HG03097 (cell line): ENCODE measurements around the gene NCCRP1.

Source experiments
- ATAC-seq: cut with Tn5 transposase; IDR thresholded peaks from one replicate; pipeline ENCODE4 v1.9.1; 2021; ENCODE audit not compliant: unreplicated experiment, low FRiP score

The NCCRP1 gene

DNA sequence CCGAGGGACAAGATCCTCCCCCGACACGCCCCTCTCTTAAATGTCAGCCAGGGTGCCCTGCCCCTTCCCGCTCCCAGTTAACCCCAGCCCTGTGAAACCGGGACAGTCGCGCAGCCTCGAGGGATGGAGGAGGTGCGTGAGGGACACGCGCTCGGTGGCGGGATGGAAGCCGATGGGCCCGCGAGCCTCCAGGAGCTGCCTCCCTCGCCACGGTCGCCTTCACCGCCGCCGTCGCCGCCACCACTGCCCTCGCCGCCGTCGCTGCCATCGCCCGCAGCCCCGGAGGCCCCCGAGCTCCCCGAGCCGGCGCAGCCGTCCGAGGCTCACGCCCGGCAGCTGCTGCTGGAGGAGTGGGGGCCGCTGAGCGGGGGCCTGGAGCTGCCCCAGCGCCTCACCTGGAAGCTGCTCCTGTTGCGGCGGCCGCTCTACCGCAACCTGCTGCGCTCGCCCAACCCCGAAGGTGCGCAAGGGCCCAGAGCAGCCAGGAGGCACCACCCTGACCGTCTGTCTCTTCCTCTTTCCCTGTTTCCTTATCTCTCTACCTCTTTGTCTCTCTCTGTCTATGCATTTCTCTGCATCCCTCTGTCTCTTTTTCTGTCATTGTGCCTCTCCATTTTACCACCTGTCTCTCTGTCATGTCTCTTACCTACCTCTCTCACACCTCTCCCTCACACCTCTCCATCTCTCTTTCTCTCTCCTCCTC, at the start of gene NCCRP1:
Gene NCCRP1 (plus strand): TSS at position 105 of the 703 bp plus-strand sequence. CDS start 19 bp downstream, at position 124.
- ATAC-seq, result no peak

DNA sequence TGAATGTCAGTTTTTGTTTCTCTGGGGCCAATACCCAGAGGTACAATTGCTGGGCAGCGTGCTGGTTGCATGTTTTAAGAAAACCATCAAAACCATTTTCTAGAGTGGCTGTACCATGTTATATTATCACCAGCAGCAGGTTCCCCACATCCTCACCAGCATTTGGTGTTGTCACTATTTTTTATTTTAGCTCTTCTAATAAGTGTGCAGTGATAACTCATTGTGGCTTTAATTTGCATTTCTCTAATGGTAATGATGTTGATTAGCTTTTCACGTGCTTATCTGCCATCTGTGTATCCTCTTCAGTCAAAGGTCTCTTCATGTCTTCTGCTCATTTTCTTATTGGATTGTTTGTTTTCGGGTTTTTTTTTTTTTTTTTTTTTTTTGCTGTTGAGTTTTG, 49.3 kb upstream of the NCCRP1 start:
- ATAC-seq, result no peak

GRCh38 chr19:39148939-39149529, 47.7 kb upstream of the NCCRP1 start:
- no peak for ATAC-seq

- no peak for ATAC-seq
Observed at GRCh38 chr19:39150235-39150634, 46.5 kb upstream of the NCCRP1 start.

DNA sequence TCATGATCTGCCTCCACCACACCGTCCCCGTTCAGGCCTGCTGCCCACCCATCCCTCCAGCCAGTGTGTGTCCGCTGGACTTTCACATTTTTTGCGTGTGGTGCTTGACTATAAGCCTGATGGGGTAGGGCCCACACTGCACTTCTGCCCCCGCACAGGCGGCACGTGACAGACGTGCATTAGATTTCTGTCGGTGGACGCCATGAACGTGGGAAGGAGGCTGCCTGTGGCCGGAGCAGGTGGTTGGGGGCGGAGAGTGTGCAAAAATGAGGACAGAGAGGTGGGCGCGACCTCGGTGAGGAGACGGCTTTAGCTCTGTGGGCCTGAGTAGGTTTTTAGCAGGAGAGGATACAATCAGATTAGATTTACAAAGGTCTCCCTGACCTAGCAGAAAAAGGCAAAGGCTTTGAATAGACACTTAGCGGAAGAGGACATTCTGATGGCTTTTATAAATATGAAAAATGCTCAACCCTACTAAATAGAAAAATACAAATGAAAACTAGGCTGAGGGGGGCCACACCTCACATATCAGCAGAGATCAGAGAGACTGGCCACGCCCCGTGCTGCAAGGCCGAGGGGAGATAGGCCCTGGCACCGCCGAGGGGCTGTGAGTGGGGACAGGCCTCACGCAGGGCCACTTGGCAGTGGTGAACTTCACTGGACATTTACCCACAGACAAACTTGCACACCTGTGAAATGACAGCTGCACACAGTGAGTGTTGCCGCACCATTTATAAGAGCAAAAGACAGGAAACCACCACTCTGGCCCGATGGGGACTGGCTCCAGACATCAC, 45.8 kb upstream of the NCCRP1 start:
- ATAC-seq, result no peak

- ATAC-seq, result no peak
Observed at GRCh38 chr19:39152066-39152465, 44.7 kb upstream of the NCCRP1 start.

- no peak for ATAC-seq
Observed at GRCh38 chr19:39154100-39154628, 42.6 kb upstream of the NCCRP1 start.

DNA sequence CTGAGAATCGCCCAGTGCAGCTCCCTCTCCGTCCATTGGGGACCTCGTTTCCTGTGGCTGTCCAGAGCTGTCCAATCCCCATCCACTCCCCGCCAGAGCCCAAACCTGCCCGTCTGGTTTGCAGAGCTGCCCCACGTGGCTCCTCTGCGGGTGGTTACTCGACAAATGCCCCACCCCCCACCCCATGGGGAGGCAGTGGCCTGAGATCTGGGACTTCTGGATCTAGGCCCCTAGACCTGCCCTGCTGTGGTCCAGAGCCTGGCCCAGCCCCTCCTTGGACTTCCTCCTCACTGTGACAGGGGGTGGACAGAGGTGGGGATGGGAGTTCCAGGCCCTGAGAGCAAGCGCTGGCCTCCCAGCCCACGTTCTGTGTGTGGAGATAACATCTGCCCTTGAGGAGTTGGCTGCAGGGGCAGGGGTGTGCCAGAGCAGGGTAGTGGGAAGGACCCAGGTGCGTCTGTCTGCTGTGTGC, 42.1 kb upstream of the NCCRP1 start:
- ATAC-seq, result no peak

GRCh38 chr19:39155114-39155700, 41.6 kb upstream of the NCCRP1 start:
- no peak for ATAC-seq

GRCh38 chr19:39155741-39156140, 41.0 kb upstream of the NCCRP1 start:
- ATAC-seq, result no peak

- ATAC-seq, result no peak
Observed at GRCh38 chr19:39156326-39157230, 40.2 kb upstream of the NCCRP1 start.

- ATAC-seq, result no peak
Observed at GRCh38 chr19:39157275-39157996, 39.3 kb upstream of the NCCRP1 start.

- no peak for ATAC-seq
Observed at GRCh38 chr19:39157997-39158389, 38.8 kb upstream of the NCCRP1 start.

DNA sequence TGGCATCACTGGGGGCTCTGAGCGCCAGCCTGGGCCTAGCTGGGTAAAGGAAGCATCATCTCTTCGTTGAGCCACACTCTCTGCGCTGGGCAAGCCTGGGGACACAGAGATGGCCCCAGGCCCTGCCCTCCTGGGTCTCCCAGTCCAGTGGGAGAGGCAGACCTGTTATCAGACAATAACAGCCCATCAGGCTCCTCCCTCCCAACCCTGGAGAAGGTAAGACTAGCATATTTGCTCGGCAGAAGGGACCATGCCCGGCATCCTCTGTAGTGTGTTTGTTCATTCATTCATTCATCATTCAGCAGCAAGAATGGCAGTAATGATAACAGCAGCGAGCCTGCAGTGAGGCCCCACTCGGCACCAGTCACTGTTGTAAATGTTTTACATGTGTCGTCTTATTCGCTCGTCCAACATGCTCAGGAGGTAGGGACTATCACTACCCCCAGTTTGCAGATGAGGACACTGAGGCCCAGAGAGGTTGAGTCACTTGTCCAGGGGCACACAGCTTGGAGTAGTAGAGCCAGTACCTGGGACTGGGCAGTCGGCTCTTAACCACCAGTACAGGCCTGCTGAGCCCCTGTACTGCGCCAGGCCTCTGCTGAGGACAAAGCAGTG, 38.0 kb upstream of the NCCRP1 start:
- ATAC-seq, result no peak

DNA sequence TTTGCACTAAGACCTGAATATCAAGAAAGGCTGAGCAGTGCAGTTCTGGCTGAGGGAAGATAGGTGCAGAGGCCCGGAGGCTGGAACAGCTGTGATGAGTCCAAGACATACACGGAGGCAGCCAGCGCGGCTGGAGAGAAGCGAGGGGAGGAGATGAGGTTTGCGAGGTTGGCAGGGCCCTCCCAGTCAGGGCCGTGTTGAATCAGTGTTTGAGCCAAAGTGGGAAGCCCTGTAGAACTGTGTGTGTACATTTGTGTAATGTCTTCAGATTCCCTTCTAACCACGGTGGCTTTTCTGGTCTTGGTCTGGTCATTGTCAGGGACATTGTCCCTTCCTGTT, 36.3 kb upstream of the NCCRP1 start:
- no peak for ATAC-seq

- ATAC-seq, result no peak
Observed at GRCh38 chr19:39160889-39161672, 35.7 kb upstream of the NCCRP1 start.

DNA sequence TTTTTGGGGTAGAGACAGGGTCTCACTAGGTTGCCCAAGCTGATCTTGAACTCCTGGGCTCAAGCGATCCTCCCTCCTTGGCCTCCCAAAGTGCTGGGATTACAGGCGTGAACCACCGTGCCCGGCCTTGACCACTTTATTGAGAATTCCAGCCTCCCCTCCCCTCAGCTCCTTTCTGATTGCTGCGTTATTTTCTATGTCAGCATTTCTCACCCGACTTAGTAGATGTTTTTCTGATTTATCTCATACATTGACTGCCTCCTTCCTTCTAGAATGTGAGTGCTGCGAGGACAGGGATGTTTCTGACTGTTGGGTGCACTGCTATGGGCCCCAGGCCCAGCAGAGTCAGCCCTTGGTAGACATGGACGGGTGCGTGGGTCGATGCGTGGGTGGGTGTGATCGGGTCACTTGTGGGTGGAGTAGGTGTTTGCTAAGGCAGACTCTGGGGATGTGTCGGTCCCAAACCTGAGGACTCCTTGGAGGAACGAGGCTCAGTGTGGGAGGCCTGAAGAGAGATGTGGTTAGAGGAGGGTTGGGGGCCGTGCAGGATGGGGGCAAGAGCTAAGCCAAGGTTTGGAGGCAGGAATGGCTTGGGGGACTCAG, 34.2 kb upstream of the NCCRP1 start:
- no peak for ATAC-seq

DNA sequence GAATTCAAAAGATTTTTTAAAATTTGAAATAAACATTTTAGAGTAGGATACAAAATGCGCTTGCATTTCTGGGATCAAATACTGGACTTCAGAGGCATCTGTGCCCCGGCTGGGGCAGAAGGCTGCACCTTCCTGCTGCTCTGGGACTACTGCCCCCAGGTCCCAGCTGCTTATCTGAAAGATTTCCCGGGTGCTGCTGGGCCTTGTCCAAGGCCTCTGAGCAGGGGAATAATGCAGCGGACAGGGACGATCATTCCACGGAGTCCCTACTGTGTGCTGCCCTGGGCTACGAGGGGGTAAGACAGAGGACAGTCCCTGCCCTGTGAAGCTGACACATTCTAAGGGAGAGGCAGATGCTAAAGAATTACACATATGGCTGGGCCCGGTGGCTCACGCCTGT, 33.1 kb upstream of the NCCRP1 start:
- no peak for ATAC-seq
